Measurements from ENCODE around the gene ZC3H4. TPM values are rescaled to one million over a fixed set of nuclear protein-coding genes. Genes with fewer than 3 reads are reported as not detected.

ZC3H4 gene
- total and polyA plus RNA-seq, 9 of the 15 experiments (the other 6 are each of a cell fraction or from before 2014, with no cell fraction given), result 2.2 to 75.6 (median 18.3) TPM

DNA sequence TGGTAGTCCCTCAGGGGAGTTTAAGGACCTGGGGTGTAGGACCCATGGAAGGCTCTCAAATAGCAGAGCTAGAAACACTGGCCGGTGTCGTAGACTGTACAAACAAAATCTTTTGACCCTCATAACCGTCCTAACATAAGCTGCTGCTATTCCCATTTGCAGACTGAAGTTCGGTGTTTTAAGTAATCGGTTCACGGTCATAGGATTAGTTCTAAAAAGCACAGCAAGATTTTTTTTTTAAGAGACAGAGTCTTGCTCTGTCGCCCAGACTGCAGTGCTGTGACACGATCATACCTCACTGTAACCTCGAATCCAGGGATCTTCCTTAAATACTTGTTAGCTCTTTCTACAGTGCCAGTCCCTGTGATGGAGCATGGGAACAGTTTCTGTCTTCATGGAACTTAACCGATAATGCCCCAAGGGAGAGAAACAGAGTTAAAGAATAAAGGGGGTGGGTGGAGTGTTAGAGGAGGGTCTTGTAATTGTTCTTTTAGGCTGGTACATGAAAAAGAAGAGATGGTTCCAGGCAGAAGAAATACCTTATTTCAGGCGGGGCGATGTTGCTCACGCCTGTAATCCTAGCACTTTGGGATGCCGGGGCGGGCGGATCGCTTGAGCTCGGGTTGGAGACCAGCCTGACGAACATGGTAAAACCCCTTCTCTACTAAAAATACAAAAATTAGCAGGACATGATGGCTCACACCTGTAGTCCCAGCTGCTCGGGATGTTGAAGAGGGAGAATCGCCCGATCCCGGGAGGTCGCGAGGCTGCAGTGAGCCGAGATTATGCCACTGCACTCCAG, 475 bp upstream of the ZC3H4 start:
- intact Hi-C loops (cut with micrococcal nuclease), result loop anchor here (2.0 to 5.0 kb wide), 2 partner anchors 17 to 252 kb away; partner anchors contain the start of genes ARHGAP35 and SAE1
- peaks cover 6 to 18% of the 10 kb centered on the region in 2 experiments for H3K4me1 ChIP-seq (replicated peaks in 1 of 2; ENCODE audit: control insufficient read depth in 2 of 2, insufficient read depth in 2 of 2, low read length in 2 of 2)
- no peaks in the 10 kb centered on the region for H3K9me1 ChIP-seq (ENCODE audit: control insufficient read depth, insufficient read depth, low read length)
- H3K4me3 ChIP-seq, result peak overlapping the region; percentile 89
- peak overlapping the region; percentile 98 to 99 for H3K9ac ChIP-seq (ENCODE audit: insufficient read depth in 1 of 2, low read depth in 2 of 2, low read length in 2 of 2)
- 67% methylated on average over 26 of the region's 26 CpGs for whole genome bisulfite sequencing (ENCODE audit: insufficient coverage, low coverage, missing lambda C conversion rate)
- POLR2A ChIA-PET, result interaction anchor here (0.6 to 3.0 kb wide), 22 partner anchors 9 to 252 kb away, joined by 3 to 31 read pairs (median 7); partner anchors contain the start of genes DHX34 and SAE1
- ATAC-seq (no peak), FAIRE-seq (no peak), DNase-seq (ENCODE audit: extremely low read depth in 1 of 4, low spot score in 3 of 4) (peak in 1 of 4 experiments; percentile 4)
- H4K20me1 ChIP-seq (replicated peaks; ENCODE audit: control insufficient read depth, insufficient read depth, low read length), result no peaks in the 10 kb centered on the region
- H3K79me2 ChIP-seq (ENCODE audit: control insufficient read depth, insufficient read depth, low read length), result peaks cover 34% of the 10 kb centered on the region
- peaks cover 18% of the 10 kb centered on the region; the same call in 2 of the 3 replicates for H3K36me3 ChIP-seq (ENCODE audit: control insufficient read depth, insufficient read depth, low read length)
- in situ Hi-C loops (cut with MboI), result no loop called here
- H3K27me3 ChIP-seq (ENCODE audit: control insufficient read depth in 2 of 2, insufficient read depth in 2 of 2, low read length in 2 of 2), result no peaks in the 10 kb centered on the region
- H2AFZ ChIP-seq (ENCODE audit: low read depth, low read length), result peak overlapping the region; percentile 81
- CTCF ChIA-PET (ENCODE audit: low intra/inter-chr PET ratio), result no interaction called here
- H3K9me3 ChIP-seq (replicated peaks; ENCODE audit: control insufficient read depth, insufficient read depth, low read depth, low read length), result no peaks in the 10 kb centered on the region
- H3K27ac ChIP-seq (ENCODE audit: extremely low read depth, low read depth, low read length), result peak overlapping the region; percentile 96
- BruUV-seq (replicated peaks), result TSS peak; percentile 88
- peak overlapping the region; percentile 88 for H3K4me2 ChIP-seq (ENCODE audit: insufficient read depth, low read length)
- TF ChIP-seq FOXK1 (CRISPR knock-in tag; IDR thresholded peaks at IDR 0.05; ENCODE audit: borderline replicate concordance) (peak; percentile 50), DPF2 (IDR thresholded peaks at IDR 0.05) (no peak), NFIC (IDR thresholded peaks at IDR 0.05) (no peak), ZNF431 (CRISPR knock-in tag; IDR thresholded peaks at IDR 0.05) (no peak), KLF13 (tag; IDR thresholded peaks at IDR 0.05; ENCODE audit: borderline replicate concordance, low read depth) (0 out of 2 replicates have a peak, but pooled peaks have one; percentile 26), ZNF263 (CRISPR knock-in tag; IDR thresholded peaks at IDR 0.05; ENCODE audit: borderline replicate concordance) (peak; percentile 52; the same call in 1 of the 2 replicates), CXXC5 (CRISPR knock-in tag; IDR thresholded peaks at IDR 0.05) (0 out of 2 replicates have a peak, but pooled peaks have one; percentile 9), ZC3H4 (CRISPR knock-in tag; IDR thresholded peaks at IDR 0.05; ENCODE audit: borderline replicate concordance) (peak; percentile 76; the same call in 1 of the 2 replicates)
- TF ChIP-seq, protein P1, sequence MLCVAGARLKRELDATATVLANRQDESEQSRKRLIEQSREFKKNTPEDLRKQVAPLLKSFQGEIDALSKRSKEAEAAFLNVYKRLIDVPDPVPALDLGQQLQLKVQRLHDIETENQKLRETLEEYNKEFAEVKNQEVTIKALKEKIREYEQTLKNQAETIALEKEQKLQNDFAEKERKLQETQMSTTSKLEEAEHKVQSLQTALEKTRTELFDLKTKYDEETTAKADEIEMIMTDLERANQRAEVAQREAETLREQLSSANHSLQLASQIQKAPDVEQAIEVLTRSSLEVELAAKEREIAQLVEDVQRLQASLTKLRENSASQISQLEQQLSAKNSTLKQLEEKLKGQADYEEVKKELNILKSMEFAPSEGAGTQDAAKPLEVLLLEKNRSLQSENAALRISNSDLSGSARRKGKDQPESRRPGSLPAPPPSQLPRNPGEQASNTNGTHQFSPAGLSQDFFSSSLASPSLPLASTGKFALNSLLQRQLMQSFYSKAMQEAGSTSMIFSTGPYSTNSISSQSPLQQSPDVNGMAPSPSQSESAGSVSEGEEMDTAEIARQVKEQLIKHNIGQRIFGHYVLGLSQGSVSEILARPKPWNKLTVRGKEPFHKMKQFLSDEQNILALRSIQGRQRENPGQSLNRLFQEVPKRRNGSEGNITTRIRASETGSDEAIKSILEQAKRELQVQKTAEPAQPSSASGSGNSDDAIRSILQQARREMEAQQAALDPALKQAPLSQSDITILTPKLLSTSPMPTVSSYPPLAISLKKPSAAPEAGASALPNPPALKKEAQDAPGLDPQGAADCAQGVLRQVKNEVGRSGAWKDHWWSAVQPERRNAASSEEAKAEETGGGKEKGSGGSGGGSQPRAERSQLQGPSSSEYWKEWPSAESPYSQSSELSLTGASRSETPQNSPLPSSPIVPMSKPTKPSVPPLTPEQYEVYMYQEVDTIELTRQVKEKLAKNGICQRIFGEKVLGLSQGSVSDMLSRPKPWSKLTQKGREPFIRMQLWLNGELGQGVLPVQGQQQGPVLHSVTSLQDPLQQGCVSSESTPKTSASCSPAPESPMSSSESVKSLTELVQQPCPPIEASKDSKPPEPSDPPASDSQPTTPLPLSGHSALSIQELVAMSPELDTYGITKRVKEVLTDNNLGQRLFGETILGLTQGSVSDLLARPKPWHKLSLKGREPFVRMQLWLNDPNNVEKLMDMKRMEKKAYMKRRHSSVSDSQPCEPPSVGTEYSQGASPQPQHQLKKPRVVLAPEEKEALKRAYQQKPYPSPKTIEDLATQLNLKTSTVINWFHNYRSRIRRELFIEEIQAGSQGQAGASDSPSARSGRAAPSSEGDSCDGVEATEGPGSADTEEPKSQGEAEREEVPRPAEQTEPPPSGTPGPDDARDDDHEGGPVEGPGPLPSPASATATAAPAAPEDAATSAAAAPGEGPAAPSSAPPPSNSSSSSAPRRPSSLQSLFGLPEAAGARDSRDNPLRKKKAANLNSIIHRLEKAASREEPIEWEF (CRISPR knock-in tag; IDR thresholded peaks at IDR 0.05), result 0 out of 2 replicates have a peak, but pooled peaks have one; percentile 66
- TF ChIP-seq, protein P2, sequence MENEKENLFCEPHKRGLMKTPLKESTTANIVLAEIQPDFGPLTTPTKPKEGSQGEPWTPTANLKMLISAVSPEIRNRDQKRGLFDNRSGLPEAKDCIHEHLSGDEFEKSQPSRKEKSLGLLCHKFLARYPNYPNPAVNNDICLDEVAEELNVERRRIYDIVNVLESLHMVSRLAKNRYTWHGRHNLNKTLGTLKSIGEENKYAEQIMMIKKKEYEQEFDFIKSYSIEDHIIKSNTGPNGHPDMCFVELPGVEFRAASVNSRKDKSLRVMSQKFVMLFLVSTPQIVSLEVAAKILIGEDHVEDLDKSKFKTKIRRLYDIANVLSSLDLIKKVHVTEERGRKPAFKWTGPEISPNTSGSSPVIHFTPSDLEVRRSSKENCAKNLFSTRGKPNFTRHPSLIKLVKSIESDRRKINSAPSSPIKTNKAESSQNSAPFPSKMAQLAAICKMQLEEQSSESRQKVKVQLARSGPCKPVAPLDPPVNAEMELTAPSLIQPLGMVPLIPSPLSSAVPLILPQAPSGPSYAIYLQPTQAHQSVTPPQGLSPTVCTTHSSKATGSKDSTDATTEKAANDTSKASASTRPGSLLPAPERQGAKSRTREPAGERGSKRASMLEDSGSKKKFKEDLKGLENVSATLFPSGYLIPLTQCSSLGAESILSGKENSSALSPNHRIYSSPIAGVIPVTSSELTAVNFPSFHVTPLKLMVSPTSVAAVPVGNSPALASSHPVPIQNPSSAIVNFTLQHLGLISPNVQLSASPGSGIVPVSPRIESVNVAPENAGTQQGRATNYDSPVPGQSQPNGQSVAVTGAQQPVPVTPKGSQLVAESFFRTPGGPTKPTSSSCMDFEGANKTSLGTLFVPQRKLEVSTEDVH (IDR thresholded peaks at IDR 0.05; ENCODE audit: low read depth, partially characterized antibody), result peak; percentile 1
- TF ChIP-seq, protein P3, sequence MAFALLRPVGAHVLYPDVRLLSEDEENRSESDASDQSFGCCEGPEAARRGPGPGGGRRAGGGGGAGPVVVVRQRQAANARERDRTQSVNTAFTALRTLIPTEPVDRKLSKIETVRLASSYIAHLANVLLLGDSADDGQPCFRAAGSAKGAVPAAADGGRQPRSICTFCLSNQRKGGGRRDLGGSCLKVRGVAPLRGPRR (CRISPR knock-in tag; IDR thresholded peaks at IDR 0.05), result no peak
